SH-SY5Y (cell line): Measurements from ENCODE around the gene GAS1.

Experiments used
- GATA2 ChIP-seq: IDR thresholded peaks from 2 replicates; pipeline ENCODE4 v1.6.1; 2011; ENCODE audit warnings: mild to moderate bottlenecking, low read depth, low read length
- GATA3 ChIP-seq: IDR thresholded peaks from 2 replicates; pipeline ENCODE4 v1.6.1; 2011; ENCODE audit warnings: low read depth, mild to moderate bottlenecking, low read length, moderate library complexity

DNA sequence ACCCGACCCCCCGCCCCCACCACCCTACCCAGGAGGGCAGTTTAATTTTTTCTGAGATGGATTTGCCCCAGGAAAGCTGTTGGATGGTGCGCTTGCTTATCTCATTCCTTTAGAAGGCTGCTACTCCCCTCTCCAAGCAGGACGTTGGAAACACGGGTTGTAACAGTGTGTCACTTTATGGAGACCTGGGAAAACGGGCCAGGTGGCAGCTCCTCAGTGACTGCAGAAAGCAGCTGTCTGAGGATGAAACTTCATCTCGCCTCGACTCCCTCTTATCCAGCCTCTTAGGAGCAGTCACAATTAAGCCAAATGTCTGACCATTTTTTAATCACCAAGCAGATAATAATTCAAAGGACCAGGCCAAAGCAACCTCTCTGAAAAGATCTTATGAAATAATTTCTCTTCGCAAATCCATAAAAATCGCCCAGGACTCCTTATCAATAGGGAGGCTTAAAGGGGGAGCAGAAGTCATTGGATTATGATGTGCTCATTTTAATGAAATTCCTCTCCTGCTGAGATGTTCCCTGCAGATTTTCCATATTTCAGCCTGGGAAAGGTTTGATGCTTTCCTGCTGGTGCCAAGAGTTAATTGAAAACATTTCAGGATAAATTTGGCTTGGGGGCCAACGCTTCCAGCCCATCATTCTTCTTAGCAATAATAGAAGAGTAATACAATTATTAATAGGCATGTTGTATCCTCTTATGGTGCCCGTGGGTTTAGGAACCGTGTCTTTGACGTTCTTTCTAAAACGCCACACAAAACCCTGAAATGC, 26.0 kb downstream of the GAS1 start:
- TF ChIP-seq GATA3 (no peak), GATA2 (no peak)
